BJ (cell line): ENCODE measurements around the gene TRH. TPM values are rescaled to one million over a fixed set of nuclear protein-coding genes. Genes with fewer than 3 reads are reported as not detected.

ENCODE experiments used
- CTCF ChIA-PET: fragments of 350-600 bp; formaldehyde crosslinking; extraction: SDS; loops from one replicate; lab custom pipeline; 2021; ENCODE audit warnings: antibody characterized with exemption, inconsistent platforms; lab: Yijun Ruan, JAX
- POLR2A ChIA-PET: fragments of 300-600 bp; sonication (Branson Sonifier 250); formaldehyde crosslinking; extraction: SDS; loops from one replicate; lab custom pipeline; 2021; ENCODE audit warnings: antibody characterized with exemption; lab: Charles Lee
- DNase-seq: peaks from one replicate; pipeline ENCODE4 v3.0.0-alpha.2; 2011; ENCODE audit warnings: low read depth
- H3K27me3 ChIP-seq: 2 replicates; pipeline ENCODE4 v1.6.0; 2011; ENCODE audit warnings: low read length; ENCODE audit not compliant: control insufficient read depth, insufficient read depth
- H3K36me3 ChIP-seq: 2 replicates; pipeline ENCODE4 v1.5.1; 2011; ENCODE audit warnings: low read length; ENCODE audit not compliant: control insufficient read depth, insufficient read depth
- H3K4me3 ChIP-seq: 2 replicates; pipeline ENCODE4 v1.5.1; 2011; ENCODE audit warnings: low read depth, mild to moderate bottlenecking, control low read depth, low read length
- polyA plus RNA-seq: library from polyadenylated mRNA; depleted of rRNA; stranded (reverse); fragments of >200 nt; gene quantifications from 2 replicates; pipeline ENCODE4 v1.2.3, GENCODE V29; 2011
- TF ChIP-seq, protein P1 (sequence below): IDR thresholded peaks from 2 replicates; pipeline ENCODE4 v1.5.1; 2011; ENCODE audit warnings: low read depth, mild to moderate bottlenecking, control low read depth, inconsistent platforms, low read length, moderate library complexity; ENCODE audit not compliant: insufficient read depth

TRH gene
- polyA plus RNA-seq, 1 experiment, result not detected

DNA sequence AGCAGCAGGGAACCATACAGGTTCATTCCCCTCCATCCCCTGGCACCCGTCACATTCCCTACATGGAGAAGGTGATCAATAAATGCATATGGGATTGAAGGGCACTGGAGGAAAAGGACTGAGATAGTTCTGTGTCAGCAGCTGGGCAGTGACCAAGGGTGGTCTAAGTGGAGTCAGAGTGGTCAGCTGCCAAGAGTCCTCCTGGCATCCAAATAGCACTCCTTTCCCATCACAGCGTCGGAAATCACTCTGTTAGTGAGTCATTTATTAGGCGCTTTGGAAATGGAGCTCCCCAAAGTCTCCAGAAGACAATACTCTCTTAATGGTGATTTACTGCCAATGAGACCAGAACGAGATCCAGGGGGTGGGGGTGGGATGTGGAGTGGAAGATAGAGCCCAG lies 6.8 kb upstream of the TRH start:
- DNase-seq, result no peak
- Histone ChIP-seq H3K27me3 (peaks cover 17% of the 10 kb centered on the region), H3K4me3 (no peak overlapping the region), H3K36me3 (no peaks in the 10 kb centered on the region)
- ChIA-PET CTCF (interaction anchor here (1.3 kb wide), 1 partner anchor 25 kb away, joined by 4 read pairs; no protein-coding TSS in a partner anchor), POLR2A (no interaction called here)
- TF ChIP-seq, protein P1, sequence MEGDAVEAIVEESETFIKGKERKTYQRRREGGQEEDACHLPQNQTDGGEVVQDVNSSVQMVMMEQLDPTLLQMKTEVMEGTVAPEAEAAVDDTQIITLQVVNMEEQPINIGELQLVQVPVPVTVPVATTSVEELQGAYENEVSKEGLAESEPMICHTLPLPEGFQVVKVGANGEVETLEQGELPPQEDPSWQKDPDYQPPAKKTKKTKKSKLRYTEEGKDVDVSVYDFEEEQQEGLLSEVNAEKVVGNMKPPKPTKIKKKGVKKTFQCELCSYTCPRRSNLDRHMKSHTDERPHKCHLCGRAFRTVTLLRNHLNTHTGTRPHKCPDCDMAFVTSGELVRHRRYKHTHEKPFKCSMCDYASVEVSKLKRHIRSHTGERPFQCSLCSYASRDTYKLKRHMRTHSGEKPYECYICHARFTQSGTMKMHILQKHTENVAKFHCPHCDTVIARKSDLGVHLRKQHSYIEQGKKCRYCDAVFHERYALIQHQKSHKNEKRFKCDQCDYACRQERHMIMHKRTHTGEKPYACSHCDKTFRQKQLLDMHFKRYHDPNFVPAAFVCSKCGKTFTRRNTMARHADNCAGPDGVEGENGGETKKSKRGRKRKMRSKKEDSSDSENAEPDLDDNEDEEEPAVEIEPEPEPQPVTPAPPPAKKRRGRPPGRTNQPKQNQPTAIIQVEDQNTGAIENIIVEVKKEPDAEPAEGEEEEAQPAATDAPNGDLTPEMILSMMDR, result no peak

DNA sequence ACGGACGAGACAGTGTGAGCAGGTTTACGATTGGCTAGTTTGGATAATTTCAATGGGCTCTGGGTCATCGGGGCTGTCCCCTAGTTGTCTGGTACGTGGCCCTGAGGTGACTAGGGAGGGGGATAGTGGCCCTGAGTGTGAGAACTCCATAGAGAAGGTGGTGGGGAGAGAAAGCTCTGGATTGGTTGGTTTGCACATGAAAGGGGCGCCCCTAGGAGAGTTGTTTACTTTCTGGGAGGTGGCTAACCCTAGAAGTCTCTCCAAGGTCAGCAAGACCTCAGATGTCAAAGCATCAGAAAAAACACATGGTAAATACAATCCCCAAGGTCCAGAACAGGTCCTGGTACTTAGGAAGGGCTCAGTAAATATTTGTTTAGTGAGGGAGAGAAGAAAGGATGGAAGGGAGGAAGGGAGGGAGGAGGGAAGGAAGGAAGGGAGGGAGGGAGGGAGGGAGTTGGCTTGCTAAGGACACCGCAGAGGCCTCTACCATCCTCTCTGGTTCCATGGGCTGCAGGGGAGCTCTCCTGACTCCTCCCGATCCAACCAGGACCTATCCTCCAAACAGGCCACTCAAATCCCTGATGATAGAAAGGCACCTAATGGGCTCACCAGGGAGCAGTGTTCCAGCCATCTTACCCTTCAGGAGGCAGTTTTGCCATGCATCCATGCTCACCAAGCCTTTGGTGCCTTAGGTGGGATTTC lies 3.0 kb upstream of the TRH start:
- POLR2A ChIA-PET, result no interaction called here
- H3K27me3 ChIP-seq, result peaks cover 40% of the 10 kb centered on the region

GRCh38 chr3:129972301-129972700 lies 2.2 kb upstream of the TRH start:
- Histone ChIP-seq H3K27me3 (peaks cover 48% of the 10 kb centered on the region), H3K4me3 (no peak overlapping the region), H3K36me3 (no peaks in the 10 kb centered on the region)
- TF ChIP-seq, protein P1, result no peak
- CTCF ChIA-PET, result interaction anchor here (1.1 kb wide), 1 partner anchor 18 kb away, joined by 3 read pairs; no protein-coding TSS in a partner anchor
- POLR2A ChIA-PET, result no interaction called here
- DNase-seq, result no peak

More for the DNA sequence above, 3.0 kb upstream of the TRH start:
- H3K36me3 ChIP-seq, result no peaks in the 10 kb centered on the region
- H3K4me3 ChIP-seq, result no peak overlapping the region
- TF ChIP-seq, protein P1, result no peak
- DNase-seq, result no peak
- CTCF ChIA-PET, result interaction anchor here (0.5 to 1.1 kb wide), 2 partner anchors 17 to 125 kb away, joined by 3 to 4 read pairs; no protein-coding TSS in a partner anchor

DNA sequence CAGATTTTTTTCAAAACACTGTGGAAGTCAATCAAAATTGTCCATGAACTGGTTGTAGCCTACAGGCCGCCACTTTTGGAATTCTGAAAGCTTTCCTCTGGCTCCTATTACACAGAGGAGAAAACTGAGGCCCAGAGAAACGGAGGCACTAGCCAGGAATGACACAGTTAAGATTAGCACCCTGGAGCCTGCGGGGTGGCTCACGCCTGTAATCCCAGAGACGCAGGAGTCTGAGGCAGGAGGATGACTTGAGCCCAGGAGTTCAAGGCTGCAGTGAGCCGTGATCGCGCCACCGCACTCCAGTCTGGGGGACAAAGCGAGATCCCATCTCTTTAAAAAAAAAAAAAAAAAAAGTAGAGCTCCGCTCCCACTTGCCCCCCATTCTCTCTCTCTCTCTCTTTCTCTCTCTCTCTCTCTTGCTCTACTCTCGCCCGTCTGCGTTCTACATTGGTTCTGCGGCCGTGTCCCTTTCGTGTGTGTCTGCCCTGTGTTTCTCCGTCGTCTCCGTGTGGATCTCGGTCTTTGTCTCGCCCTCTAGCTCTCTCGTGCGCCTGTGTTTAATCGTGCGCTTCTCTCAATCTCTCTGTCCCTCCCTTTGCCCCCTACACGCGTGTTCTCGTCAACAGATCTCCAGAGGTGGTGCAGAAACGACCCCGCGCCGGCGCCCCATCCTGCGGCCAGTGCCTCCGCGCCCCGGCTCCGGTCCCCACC lies 512 bp upstream of the TRH start:
- peaks cover 57% of the 10 kb centered on the region for H3K27me3 ChIP-seq
- no peaks in the 10 kb centered on the region for H3K36me3 ChIP-seq
- CTCF ChIA-PET, result interaction anchor here (1.0 to 1.2 kb wide), 3 partner anchors 12 to 18 kb away, joined by 3 read pairs; no protein-coding TSS in a partner anchor
- POLR2A ChIA-PET, result no interaction called here
- no peak for DNase-seq
- no peak overlapping the region for H3K4me3 ChIP-seq
- TF ChIP-seq, protein P1, result no peak
